IPS-NIHi11 (cell line): ENCODE measurements around the gene LRCOL1.

ENCODE experiments used
- DNase-seq: peaks from one replicate; pipeline ENCODE4 v3.0.0; 2012; ENCODE audit warnings: mixed read lengths, low spot score

Gene LRCOL1

GRCh38 chr12:132610051-132610759, at the start of gene LRCOL1:
TSS of gene LRCOL1 (minus strand) at chr12:132610582. CDS start at chr12:132606251, 4,331 bp downstream.
- peak; percentile 10 for DNase-seq

- no peak for DNase-seq
These were observed 49.7 kb upstream of the LRCOL1 start for GRCh38 chr12:132660052-132660451.

GRCh38 chr12:132659146-132659545, 48.8 kb upstream of the LRCOL1 start:
- DNase-seq, result no peak

GRCh38 chr12:132658149-132658894, 47.9 kb upstream of the LRCOL1 start:
- no peak for DNase-seq

GRCh38 chr12:132657004-132657727, 46.8 kb upstream of the LRCOL1 start:
- no peak for DNase-seq

GRCh38 chr12:132653567-132654290, 43.3 kb upstream of the LRCOL1 start:
- DNase-seq, result no peak

GRCh38 chr12:132651444-132652100, 41.2 kb upstream of the LRCOL1 start:
- no peak for DNase-seq

GRCh38 chr12:132649226-132649945, 39.0 kb upstream of the LRCOL1 start:
- DNase-seq, result no peak

GRCh38 chr12:132648616-132649225, 38.3 kb upstream of the LRCOL1 start:
- no peak for DNase-seq

GRCh38 chr12:132647858-132648257, 37.5 kb upstream of the LRCOL1 start:
- no peak for DNase-seq

- no peak for DNase-seq
These were observed 36.5 kb upstream of the LRCOL1 start for GRCh38 chr12:132646850-132647249.

- DNase-seq, result no peak
These were observed 32.8 kb upstream of the LRCOL1 start for GRCh38 chr12:132642846-132643835.

- DNase-seq, result no peak
These were observed 31.6 kb upstream of the LRCOL1 start for GRCh38 chr12:132641811-132642650.

- no peak for DNase-seq
These were observed 30.6 kb upstream of the LRCOL1 start for GRCh38 chr12:132640936-132641335.

GRCh38 chr12:132639956-132640520, 29.7 kb upstream of the LRCOL1 start:
- DNase-seq, result no peak

GRCh38 chr12:132638541-132639408, 28.4 kb upstream of the LRCOL1 start:
- DNase-seq, result peak; percentile 78

GRCh38 chr12:132637811-132638210, 27.4 kb upstream of the LRCOL1 start:
- DNase-seq, result no peak
